ENCODE measurements around the gene SLC44A3.

- TF ChIP-seq CTCF (conservative IDR thresholded peaks at IDR 0.05; ENCODE audit: low read length) (peak; percentile 97), EZH2phosphoT487 (IDR thresholded peaks at IDR 0.05; ENCODE audit: borderline replicate concordance) (no peak)
Observed at GRCh38 chr1:94805912-94806311, 14.2 kb upstream of the SLC44A3 start.

Data from Loucy (cell line).